HG03442 (cell line): ENCODE measurements around the gene TMEM132A.
"Not testable (repeated sequence)": the region's sequence is repeated elsewhere in the genome, so short reads cannot be mapped to it uniquely, and the experiment has no call there.

ENCODE experiments used
- ATAC-seq: cut with Tn5 transposase; IDR thresholded peaks from one replicate; pipeline ENCODE4 v1.9.1; 2021; ENCODE audit warnings: mild to moderate bottlenecking, moderate library complexity; ENCODE audit not compliant: unreplicated experiment

TMEM132A gene

DNA sequence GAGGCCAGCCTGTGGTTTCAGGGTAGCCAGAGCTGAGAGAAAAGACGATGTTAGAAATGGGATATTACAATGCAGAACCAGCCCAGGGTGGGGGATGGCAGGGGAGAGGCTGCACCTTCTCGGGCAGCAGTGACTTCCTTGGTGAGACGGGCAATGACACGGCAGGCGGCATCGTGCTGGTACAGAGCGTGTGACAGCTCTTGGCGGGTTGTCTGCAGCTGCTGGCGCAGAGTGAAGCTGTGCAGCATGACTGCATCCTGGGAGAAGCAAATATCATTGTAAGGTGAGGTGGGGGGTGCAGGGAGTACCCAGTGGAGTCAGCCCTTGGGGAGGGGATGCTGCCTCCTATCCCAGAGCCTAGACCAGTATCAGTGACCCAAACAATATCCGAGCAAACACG is 21.6 kb upstream of the TMEM132A start:
- ATAC-seq: no peak

DNA sequence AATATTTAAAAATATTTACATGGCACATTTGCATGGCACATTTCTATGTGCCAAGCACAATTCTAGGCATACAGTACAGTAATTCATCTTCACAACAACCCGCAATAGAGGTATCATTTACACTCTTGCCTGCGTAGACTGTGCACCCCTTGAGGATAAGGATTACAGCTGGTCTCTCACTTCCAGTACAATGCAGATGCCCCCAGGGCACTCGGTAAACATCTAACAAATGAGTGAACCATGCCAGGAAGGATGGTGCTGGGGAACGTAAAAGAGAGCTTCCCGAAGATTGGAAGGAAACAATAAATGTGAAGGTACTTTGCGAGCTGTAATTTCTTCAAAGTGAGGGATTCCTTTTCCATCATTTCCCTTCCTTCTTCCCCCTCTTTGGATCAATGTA is 19.2 kb upstream of the TMEM132A start:
- ATAC-seq: no peak

DNA sequence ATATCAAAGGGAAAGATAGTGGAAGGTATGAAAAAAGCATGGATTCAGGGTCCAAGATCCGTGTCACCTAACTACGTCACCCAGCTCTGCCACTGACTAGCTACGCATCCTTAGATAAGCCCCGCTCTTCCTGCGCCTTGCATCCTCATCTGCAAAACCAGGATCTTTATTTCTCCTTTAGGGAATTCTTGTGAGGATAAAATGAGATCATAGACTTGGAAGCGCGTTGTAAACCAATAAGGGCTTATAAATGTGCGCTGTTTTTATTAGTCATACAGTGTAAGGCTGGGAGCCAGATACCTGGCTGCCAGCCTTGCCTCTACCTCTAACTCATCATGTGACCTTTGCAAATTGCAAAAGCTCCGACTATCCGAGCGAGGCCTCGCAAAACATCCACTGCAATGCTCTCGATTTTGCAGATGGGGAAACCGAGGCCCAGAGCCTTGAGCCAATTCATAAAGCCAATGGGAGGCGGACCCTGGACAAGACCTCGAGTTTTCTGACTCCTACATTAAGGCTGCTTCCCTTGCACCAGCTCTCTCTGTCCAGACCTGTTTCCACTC is 18.6 kb upstream of the TMEM132A start:
- no peak for ATAC-seq

DNA sequence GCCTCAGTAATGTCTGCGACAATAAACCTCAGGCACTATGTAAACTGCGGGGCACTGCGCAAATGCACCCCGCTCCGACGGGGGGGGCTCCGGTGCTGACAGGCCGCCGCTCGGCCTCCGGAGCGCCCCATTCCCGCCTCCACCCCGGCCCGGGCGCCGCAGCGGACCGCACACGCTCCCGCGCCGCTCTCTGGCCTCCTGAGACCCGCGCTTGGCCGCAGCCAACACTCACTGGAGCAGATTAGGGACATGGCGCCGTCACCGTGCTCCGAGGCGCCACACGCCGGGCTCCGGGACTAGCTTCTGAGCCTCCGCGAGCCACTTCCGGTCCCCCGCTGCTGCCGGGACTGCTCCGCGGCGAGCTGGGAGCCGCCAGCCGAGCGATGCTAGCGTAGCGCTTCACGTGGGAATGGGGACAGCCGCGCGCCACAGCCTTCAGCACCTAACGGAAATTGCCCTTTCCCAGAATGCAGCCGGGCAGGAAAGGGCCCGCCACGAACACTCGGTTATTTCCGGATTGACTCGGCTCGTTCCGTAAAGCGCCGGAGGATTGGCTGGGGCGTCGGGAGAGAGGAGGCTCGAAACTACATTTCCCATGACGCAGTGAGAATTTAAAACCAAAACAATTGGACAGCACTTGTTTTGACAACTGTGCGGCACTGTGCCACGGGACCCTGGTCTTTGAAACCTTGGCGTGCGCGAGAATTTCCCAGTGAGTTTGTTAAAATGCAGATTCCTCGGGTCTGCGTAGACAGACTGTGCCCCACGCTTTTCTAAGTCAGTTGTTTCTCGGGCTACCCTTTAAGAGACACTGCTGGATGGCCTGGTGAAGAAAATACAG is 17.9 kb upstream of the TMEM132A start, which contains the start of gene PRPF19:
PRPF19 (minus strand) TSS at position 454 of the 841 bp plus-strand sequence; CDS start at position 251, 203 bp downstream.
- ATAC-seq: peak; percentile 75

GRCh38 chr11:60908803-60909202 is 15.5 kb upstream of the TMEM132A start:
- no peak for ATAC-seq

DNA sequence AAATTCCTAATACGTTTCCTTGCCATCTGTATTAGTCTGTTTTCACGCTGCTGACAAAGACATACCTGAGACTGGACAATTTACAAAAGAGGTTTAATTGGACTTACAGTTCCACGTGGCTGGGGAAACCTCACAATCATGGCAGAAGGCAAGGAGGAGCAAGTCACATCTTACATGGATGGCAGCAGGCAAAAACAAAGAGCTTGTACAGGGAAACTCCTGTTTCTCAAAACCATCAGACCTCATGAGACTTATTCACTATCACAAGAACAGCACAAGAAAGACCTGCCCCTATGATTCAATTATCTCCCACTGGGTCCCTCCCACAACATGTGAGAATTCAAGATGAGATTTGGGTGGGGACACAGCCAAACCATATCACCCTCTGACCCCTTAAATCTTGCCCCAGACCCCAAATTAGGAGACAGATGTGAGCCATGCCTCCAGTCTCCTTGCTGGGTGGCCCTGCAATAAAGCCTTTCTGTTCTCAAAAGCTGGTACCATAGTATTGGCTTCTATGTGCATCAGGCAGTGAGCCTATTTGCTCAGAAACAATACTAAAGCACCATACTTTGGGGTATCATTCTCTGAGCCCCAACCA is 14.5 kb upstream of the TMEM132A start:
- not testable (repeated sequence) for ATAC-seq

DNA sequence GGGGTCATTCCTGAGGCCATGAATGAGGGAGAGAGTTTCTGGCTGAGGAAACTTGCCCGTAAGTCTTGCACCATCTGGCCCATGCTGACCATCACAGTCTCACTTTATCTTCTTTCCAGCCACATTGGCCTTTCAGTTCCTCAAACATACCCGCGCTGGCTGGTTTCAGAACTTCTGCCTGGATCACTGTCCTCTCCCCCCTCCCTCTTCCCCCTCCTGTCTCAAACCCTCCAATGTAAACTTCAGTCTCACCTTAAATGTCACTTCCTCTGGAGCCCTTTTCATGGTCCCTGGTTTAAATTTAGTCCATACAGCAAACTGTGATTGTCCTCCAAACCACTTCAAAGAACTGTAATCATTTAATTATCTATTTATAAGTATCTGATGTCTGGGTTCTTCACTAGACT is 14.0 kb upstream of the TMEM132A start:
- ATAC-seq: peak; percentile 37

DNA sequence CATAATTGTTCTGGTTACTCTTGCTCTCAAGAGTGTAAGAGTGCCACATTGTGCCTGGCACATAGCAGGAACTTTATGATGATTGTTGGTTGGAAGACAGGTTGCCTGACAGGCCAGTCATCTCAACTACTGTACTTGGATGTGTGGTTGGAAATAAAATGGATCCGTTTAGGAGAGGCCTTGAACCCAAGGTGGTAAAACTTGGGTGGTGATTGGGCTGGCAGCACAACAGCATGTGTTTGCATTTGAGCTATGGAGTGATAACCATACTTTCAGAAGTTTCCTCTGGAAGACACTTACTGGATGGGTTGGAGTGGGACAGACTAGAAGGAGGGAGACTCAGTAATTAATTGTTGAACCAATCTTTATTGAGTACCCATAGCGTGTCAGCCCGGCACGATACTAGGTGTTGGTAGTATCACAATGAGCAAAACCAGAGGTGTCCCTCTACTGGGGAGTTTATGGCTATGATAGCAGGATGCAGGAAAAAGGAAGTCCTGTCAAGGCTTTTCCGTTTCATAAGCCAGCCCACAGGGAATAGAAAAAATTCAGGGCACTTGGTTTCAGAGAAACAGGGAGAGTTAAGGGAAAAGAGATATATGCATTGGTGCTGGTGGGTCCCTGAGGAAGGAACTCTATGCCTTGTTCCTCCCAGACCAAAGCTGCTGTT is 13.4 kb upstream of the TMEM132A start:
- no peak for ATAC-seq

DNA sequence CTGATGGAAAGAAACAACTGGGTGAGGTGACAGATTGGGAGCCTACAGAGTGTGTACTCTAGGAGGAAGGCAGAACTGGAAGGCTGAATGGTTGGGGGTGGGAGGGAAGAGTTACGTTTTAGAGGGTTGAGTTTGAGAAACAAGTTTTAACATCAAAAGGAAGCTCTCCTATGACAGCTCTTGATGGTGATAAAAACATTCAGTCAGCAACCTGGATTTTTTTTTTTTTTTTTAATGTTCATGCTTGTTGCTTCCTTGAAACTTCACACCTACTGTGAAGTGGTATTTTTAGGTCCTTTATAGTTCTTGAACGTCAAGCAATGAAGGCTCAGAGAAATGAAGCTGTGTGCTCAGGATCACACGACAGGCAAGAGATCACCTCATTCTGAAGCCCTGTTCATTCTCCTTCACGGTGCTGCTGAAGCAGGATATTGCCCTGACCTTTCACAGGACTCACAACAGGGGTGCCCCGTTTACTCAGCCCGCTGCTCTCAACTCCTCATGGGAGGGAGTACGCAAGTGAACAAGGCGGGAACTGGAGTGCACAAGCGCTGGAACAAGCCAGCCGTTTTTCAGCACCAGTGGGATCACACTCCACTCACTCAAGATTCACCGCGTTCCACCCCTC is 11.9 kb upstream of the TMEM132A start:
- no peak for ATAC-seq

GRCh38 chr11:60912851-60913528 is 11.3 kb upstream of the TMEM132A start:
- no peak for ATAC-seq

DNA sequence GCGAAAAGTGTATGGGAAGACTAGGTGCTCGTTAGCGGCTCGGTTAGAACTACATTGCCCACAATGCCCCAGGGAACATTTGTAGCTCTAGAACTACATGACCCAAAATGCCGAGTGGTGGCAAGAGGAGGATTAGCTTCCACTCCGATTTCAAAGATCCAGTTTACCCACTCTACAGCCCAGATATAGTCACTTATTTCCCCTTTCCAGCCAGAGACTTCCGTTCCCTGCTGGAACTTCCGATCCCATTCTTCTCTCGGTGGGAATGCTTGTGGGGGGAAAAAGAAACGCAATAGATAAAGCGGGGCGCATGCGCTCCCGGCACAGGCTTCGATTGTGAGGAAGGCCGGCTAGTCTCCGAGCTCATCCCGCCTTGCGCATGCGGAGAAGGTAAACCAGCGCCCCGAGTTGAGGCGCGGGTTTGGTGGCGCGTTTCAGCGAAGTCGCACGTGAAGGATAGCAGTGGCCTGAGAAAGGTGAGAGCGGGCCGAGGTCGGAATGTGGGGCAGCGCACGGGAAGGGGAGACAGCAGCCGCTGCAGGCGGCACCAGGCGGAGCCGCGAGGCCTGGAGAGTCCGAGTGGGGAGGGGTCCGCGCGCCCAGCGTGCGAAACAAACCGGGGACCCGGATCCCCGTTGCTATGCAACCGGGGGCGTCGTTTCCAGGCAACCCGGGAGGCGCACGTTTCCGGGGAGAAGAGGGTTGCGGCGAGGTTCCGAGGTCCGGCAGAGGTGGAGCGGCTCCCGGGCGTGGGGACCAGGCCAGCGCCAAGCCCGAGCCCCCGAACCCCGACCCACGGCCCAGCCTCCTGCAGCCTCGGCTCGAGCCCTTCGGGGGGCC is 10.2 kb upstream of the TMEM132A start, which contains the start of gene TMEM109:
TMEM109 (plus strand) TSS at position 366 of the 840 bp plus-strand sequence. CDS start 5,536 bp downstream, outside the sequence.
- peak; percentile 39 for ATAC-seq

GRCh38 chr11:60914633-60915247 is 9.5 kb upstream of the TMEM132A start:
- peak; percentile 0 for ATAC-seq

DNA sequence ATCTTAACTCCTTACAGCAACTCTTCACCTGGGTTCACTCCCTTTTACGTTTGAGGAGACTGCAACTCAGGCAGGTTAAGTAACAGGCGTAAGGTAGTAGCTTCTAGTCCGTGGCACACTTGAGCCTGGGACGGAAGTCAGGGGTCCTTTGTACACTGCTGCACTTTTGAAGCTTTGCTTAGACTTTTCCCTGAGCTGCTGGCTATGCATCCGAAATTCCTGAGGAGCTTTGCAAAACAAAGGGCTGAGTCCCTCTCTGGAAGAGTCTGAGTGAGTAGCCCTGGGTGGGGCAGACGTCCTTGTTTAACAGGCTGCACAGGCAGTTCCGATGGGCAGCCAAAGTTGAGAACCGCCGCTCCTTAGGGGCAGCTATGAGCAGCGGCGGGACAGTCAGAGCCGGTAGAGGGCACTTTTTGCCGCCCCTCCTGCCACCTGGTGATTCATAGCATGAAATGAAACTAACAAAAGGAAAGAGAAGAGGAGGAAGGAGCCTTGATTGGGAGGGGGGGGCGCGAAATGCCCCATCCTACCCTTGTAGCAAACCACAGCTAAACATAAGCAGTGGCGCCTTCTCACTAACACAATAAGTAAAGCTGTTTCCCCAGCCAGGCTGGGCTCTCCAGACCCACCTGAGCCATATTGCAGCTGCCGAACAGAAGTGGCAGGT is 8.9 kb upstream of the TMEM132A start:
- ATAC-seq: peak; percentile 51

GRCh38 chr11:60916669-60917206 is 7.5 kb upstream of the TMEM132A start:
- ATAC-seq: no peak

DNA sequence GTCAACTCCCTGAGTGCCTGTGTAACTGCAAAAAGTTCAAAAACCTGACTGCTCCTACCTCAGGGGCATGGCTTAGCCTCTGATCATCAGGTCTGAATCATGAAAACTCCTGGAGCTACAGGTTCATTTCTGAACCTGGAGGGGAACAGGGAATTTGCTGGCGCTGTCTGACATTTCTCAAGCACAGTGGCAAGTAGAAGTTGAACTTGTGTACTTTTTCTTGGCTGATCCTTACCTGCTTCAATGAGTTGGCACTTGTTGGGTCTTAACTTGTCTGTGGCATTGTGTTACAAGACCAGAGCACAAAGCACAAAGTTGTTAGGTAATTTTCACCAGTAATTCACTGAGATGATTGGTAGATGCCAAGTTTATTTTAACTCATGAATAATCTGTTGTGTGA is 7.0 kb upstream of the TMEM132A start:
- ATAC-seq: no peak

DNA sequence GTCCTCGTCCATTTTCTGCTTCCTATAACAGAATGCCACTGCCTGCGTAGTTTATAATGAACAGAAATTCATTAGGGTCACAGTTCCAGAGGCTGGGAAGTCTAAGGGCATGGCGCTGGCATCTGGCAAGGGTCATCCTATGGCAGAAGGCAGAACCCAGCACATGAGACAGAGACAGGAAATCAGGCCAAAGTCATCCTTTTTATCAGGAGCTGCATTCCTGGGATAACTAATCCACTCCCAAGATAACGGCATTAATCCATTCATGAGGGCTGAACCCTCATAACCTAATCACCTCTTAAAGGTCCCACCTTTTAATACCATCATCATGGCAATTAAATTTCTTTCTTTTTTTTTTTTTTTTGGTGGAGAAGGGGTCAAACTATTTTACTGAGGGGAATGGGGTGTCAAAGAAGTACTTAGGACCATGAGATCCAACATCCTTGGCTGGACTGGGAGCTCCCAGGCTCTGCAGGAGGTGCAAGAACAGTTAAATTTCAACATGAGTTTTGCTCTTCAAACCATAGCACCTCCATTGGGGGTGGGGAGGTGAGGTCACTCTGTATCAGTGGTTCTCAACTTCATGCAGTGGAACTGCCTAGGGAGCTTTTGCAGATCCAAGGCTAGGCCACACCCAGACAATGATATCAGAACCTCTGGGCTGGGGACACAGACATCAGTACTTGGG is 5.9 kb upstream of the TMEM132A start:
- ATAC-seq: no peak

GRCh38 chr11:60918939-60919265 is 5.4 kb upstream of the TMEM132A start:
- no peak for ATAC-seq

GRCh38 chr11:60919320-60919719 is 4.9 kb upstream of the TMEM132A start:
- no peak for ATAC-seq
